ENCODE data around the gene GALNT4. TPM values are rescaled to one million over a fixed set of nuclear protein-coding genes. Genes with fewer than 3 reads are reported as not detected.

GALNT4 gene
- 10 to 100 TPM in 2 of 3 donors, 1 to 10 TPM in 1; 7.9 to 10.9 (median 10.2) TPM for polyA plus RNA-seq (ENCODE audit: insufficient read length in 3 of 3)
- long read RNA-seq, donor 1, full-length matches to known transcripts = 10 of 10 reads
- long read RNA-seq, donor 1, partial matches to known transcripts = 0 of 10 reads
- long read RNA-seq, donor 1, other reads (novel, unspliced or antisense) = 0 of 10 reads
- long read RNA-seq, donor 2, full-length matches to known transcripts = 15 of 15 reads
- long read RNA-seq, donor 2, partial matches to known transcripts = 0 of 15 reads
- long read RNA-seq, donor 2, other reads (novel, unspliced or antisense) = 0 of 15 reads
- long read RNA-seq, donor 3, full-length matches to known transcripts = 16 of 16 reads
- long read RNA-seq, donor 3, partial matches to known transcripts = 0 of 16 reads
- long read RNA-seq, donor 3, other reads (novel, unspliced or antisense) = 0 of 16 reads
- long read RNA-seq, donor 4, full-length matches to known transcripts = 6 of 6 reads
- long read RNA-seq, donor 4, partial matches to known transcripts = 0 of 6 reads
- long read RNA-seq, donor 4, other reads (novel, unspliced or antisense) = 0 of 6 reads
- long read RNA-seq, donor 5, full-length matches to known transcripts = 5 of 5 reads
- long read RNA-seq, donor 5, partial matches to known transcripts = 0 of 5 reads
- long read RNA-seq, donor 5, other reads (novel, unspliced or antisense) = 0 of 5 reads
- long read RNA-seq, donor 6, full-length matches to known transcripts = 15 of 15 reads
- long read RNA-seq, donor 6, partial matches to known transcripts = 0 of 15 reads
- long read RNA-seq, donor 6, other reads (novel, unspliced or antisense) = 0 of 15 reads
- long read RNA-seq, donor 7, full-length matches to known transcripts = 15 of 15 reads
- long read RNA-seq, donor 7, partial matches to known transcripts = 0 of 15 reads
- long read RNA-seq, donor 7, other reads (novel, unspliced or antisense) = 0 of 15 reads
- long read RNA-seq, donor 8, full-length matches to known transcripts = 6 of 6 reads
- long read RNA-seq, donor 8, partial matches to known transcripts = 0 of 6 reads
- long read RNA-seq, donor 8, other reads (novel, unspliced or antisense) = 0 of 6 reads
- long read RNA-seq, donor 9, full-length matches to known transcripts = 13 of 13 reads
- long read RNA-seq, donor 9, partial matches to known transcripts = 0 of 13 reads
- long read RNA-seq, donor 9, other reads (novel, unspliced or antisense) = 0 of 13 reads
- long read RNA-seq, donor 10, full-length matches to known transcripts = 12 of 12 reads
- long read RNA-seq, donor 10, partial matches to known transcripts = 0 of 12 reads
- long read RNA-seq, donor 10, other reads (novel, unspliced or antisense) = 0 of 12 reads
- long read RNA-seq, donor 11, full-length matches to known transcripts = 9 of 9 reads
- long read RNA-seq, donor 11, partial matches to known transcripts = 0 of 9 reads
- long read RNA-seq, donor 11, other reads (novel, unspliced or antisense) = 0 of 9 reads
- long read RNA-seq, donor 12, full-length matches to known transcripts = 19 of 19 reads
- long read RNA-seq, donor 12, partial matches to known transcripts = 0 of 19 reads
- long read RNA-seq, donor 12, other reads (novel, unspliced or antisense) = 0 of 19 reads
- long read RNA-seq, donor 13, full-length matches to known transcripts = 6 of 6 reads
- long read RNA-seq, donor 13, partial matches to known transcripts = 0 of 6 reads
- long read RNA-seq, donor 13, other reads (novel, unspliced or antisense) = 0 of 6 reads
- long read RNA-seq, donor 14 = 0 reads
- long read RNA-seq, donor 15, full-length matches to known transcripts = 74 of 74 reads
- long read RNA-seq, donor 15, partial matches to known transcripts = 0 of 74 reads
- long read RNA-seq, donor 15, other reads (novel, unspliced or antisense) = 0 of 74 reads
- long read RNA-seq, donor 16, full-length matches to known transcripts = 13 of 13 reads
- long read RNA-seq, donor 16, partial matches to known transcripts = 0 of 13 reads
- long read RNA-seq, donor 16, other reads (novel, unspliced or antisense) = 0 of 13 reads

GRCh38 chr12:89524541-89525304, at the start of gene GALNT4:
TSS of gene GALNT4 (minus strand) at chr12:89524796. CDS start at chr12:89524549, 247 bp downstream.
- DNase-seq = peak; percentile 91

GRCh38 chr12:89573051-89573810, 48.6 kb upstream of the GALNT4 start:
- no peak for DNase-seq

GRCh38 chr12:89571491-89572195, 47.0 kb upstream of the GALNT4 start:
- no peak for DNase-seq

- no peak for DNase-seq
Measured at GRCh38 chr12:89568484-89568883, 43.9 kb upstream of the GALNT4 start.

GRCh38 chr12:89567691-89568239, 43.2 kb upstream of the GALNT4 start:
- no peak for DNase-seq

GRCh38 chr12:89566615-89567014, 42.0 kb upstream of the GALNT4 start:
- DNase-seq = no peak

- no peak for DNase-seq
Measured at GRCh38 chr12:89565002-89565401, 40.4 kb upstream of the GALNT4 start.

- DNase-seq = no peak
Measured at GRCh38 chr12:89559753-89560152, 35.2 kb upstream of the GALNT4 start.

GRCh38 chr12:89556976-89557375, 32.4 kb upstream of the GALNT4 start:
- no peak for DNase-seq

- DNase-seq = no peak
Measured at GRCh38 chr12:89552376-89552775, 27.8 kb upstream of the GALNT4 start.

GRCh38 chr12:89551747-89552146, 27.2 kb upstream of the GALNT4 start:
- DNase-seq = no peak

GRCh38 chr12:89547101-89547500, 22.5 kb upstream of the GALNT4 start:
- no peak for DNase-seq

GRCh38 chr12:89546151-89546550, 21.6 kb upstream of the GALNT4 start:
- DNase-seq = no peak

- DNase-seq = peak; percentile 65
Measured at GRCh38 chr12:89544681-89545184, 20.1 kb upstream of the GALNT4 start.

GRCh38 chr12:89544022-89544421, 19.4 kb upstream of the GALNT4 start:
- no peak for DNase-seq

GRCh38 chr12:89542912-89543592, 18.5 kb upstream of the GALNT4 start:
- peak; percentile 86 for DNase-seq

GRCh38 chr12:89542236-89542635, 17.6 kb upstream of the GALNT4 start:
- no peak for DNase-seq
